ENCODE measurements around the gene DYNLT4. TPM values are rescaled to one million over a fixed set of nuclear protein-coding genes. Genes with fewer than 3 reads are reported as not detected.

The DYNLT4 gene
- total RNA-seq = under 1 TPM in 1 of 2 donors, not detected in 1; 0.64 TPM
- not detected for polyA plus RNA-seq (2013, experiment 1 of 2)
- not detected for polyA plus RNA-seq (2013, experiment 2 of 2)
- long read RNA-seq, experiment 1 = 0 reads
- long read RNA-seq, experiment 2 = 0 reads
- long read RNA-seq, experiment 3 = 0 reads
- long read RNA-seq, experiment 4 = 0 reads

GRCh38 chr1:44806704-44807363 lies at the start of gene DYNLT4:
TSS of gene DYNLT4 (minus strand) at chr1:44807351. CDS start at chr1:44806668, 683 bp downstream.
- TF ChIP-seq, protein P1, sequence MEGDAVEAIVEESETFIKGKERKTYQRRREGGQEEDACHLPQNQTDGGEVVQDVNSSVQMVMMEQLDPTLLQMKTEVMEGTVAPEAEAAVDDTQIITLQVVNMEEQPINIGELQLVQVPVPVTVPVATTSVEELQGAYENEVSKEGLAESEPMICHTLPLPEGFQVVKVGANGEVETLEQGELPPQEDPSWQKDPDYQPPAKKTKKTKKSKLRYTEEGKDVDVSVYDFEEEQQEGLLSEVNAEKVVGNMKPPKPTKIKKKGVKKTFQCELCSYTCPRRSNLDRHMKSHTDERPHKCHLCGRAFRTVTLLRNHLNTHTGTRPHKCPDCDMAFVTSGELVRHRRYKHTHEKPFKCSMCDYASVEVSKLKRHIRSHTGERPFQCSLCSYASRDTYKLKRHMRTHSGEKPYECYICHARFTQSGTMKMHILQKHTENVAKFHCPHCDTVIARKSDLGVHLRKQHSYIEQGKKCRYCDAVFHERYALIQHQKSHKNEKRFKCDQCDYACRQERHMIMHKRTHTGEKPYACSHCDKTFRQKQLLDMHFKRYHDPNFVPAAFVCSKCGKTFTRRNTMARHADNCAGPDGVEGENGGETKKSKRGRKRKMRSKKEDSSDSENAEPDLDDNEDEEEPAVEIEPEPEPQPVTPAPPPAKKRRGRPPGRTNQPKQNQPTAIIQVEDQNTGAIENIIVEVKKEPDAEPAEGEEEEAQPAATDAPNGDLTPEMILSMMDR (conservative IDR thresholded peaks at IDR 0.05) = no peak
- H3K4me1 Mint-ChIP-seq = peaks cover 35% of the 10 kb centered on the region
- Histone ChIP-seq H3K27ac (ENCODE audit: low read depth, low read length) (peak within 1 kb of the TSS; percentile 87), H3K36me3 (ENCODE audit: control insufficient read depth, insufficient read depth, low read length) (peaks cover 27% of the 10 kb centered on the region), H3K9ac (ENCODE audit: extremely low read depth, low read length, poor library complexity, severe bottlenecking) (peak within 1 kb of the TSS; percentile 59), H3K4me3 (ENCODE audit: low read length) (no peak within 1 kb of the TSS), H3K27me3 (ENCODE audit: control insufficient read depth, insufficient read depth, low read length, poor library complexity, severe bottlenecking) (no peaks in the 10 kb centered on the region), H3K9me3 (ENCODE audit: control insufficient read depth, low read length) (no peaks in the 10 kb centered on the region), H3K4me1 (ENCODE audit: control insufficient read depth, insufficient read depth, low read length) (peaks cover 36% of the 10 kb centered on the region)
- H3K4me3 Mint-ChIP-seq = peak within 1 kb of the TSS; percentile 51
- DNase-seq = no peak
- peak within 1 kb of the TSS; percentile 99 for H3K27ac Mint-ChIP-seq
- no peaks in the 10 kb centered on the region for H3K27me3 Mint-ChIP-seq (ENCODE audit: insufficient read depth)
- WGBS, 2 experiments (ENCODE audit: insufficient coverage in 1 of 2, insufficient read length in 1 of 2) = 82 to 88% methylated on average over 7 of the region's 7 CpGs
- H3K36me3 Mint-ChIP-seq (ENCODE audit: low read depth) = peaks cover 9% of the 10 kb centered on the region
- H3K9me3 Mint-ChIP-seq = no peaks in the 10 kb centered on the region

DNA sequence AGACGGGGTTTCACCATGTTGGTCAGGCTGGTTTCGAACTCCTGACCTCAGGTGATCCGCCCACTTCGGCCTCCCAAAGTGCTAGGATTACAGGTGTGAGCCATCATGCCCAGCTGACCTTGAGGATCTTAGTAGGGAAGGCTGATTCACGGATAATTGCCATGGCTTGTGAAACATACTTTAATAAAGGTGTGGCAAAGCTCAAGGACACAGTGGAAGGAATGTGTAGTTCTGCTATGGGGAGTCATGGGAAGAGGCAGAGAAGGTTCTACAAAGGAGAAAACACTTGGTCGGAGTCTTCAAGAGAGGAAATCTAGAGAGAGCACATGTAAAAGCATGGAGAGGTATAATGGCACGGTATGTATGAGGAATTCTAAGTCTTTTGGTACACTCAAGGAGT lies 48.6 kb upstream of the DYNLT4 start:
- Histone ChIP-seq H3K9me3 (ENCODE audit: control insufficient read depth, low read length) (no peaks in the 10 kb centered on the region), H3K4me1 (ENCODE audit: control insufficient read depth, insufficient read depth, low read length) (no peaks in the 10 kb centered on the region), H3K9ac (ENCODE audit: extremely low read depth, low read length, poor library complexity, severe bottlenecking) (no peak overlapping the region), H3K27me3 (ENCODE audit: control insufficient read depth, insufficient read depth, low read length, poor library complexity, severe bottlenecking) (no peaks in the 10 kb centered on the region), H3K27ac (ENCODE audit: low read depth, low read length) (no peak overlapping the region), H3K4me3 (ENCODE audit: low read length) (no peak overlapping the region), H3K36me3 (ENCODE audit: control insufficient read depth, insufficient read depth, low read length) (peaks cover 6% of the 10 kb centered on the region)
- H3K27ac Mint-ChIP-seq = no peak overlapping the region
- 80 to 88% methylated on average over 4 to 7 of the region's 7 CpGs for WGBS, 2 experiments (ENCODE audit: insufficient coverage in 1 of 2, insufficient read length in 1 of 2)
- no peaks in the 10 kb centered on the region for H3K9me3 Mint-ChIP-seq
- H3K4me1 Mint-ChIP-seq = no peaks in the 10 kb centered on the region
- no peaks in the 10 kb centered on the region for H3K27me3 Mint-ChIP-seq (ENCODE audit: insufficient read depth)
- DNase-seq = no peak
- H3K4me3 Mint-ChIP-seq = no peak overlapping the region
- TF ChIP-seq, protein P1 (conservative IDR thresholded peaks at IDR 0.05) = no peak
- peaks cover 26% of the 10 kb centered on the region for H3K36me3 Mint-ChIP-seq (ENCODE audit: low read depth)

GRCh38 chr1:44854970-44855369 lies 47.8 kb upstream of the DYNLT4 start:
- no peak overlapping the region for H3K27ac Mint-ChIP-seq
- Histone ChIP-seq H3K4me1 (ENCODE audit: control insufficient read depth, insufficient read depth, low read length) (peaks cover 3% of the 10 kb centered on the region), H3K27me3 (ENCODE audit: control insufficient read depth, insufficient read depth, low read length, poor library complexity, severe bottlenecking) (no peaks in the 10 kb centered on the region), H3K27ac (ENCODE audit: low read depth, low read length) (no peak overlapping the region), H3K9ac (ENCODE audit: extremely low read depth, low read length, poor library complexity, severe bottlenecking) (no peak overlapping the region), H3K9me3 (ENCODE audit: control insufficient read depth, low read length) (no peaks in the 10 kb centered on the region), H3K4me3 (ENCODE audit: low read length) (no peak overlapping the region), H3K36me3 (ENCODE audit: control insufficient read depth, insufficient read depth, low read length) (peaks cover 6% of the 10 kb centered on the region)
- H3K4me3 Mint-ChIP-seq = no peak overlapping the region
- DNase-seq = no peak
- no peaks in the 10 kb centered on the region for H3K9me3 Mint-ChIP-seq
- TF ChIP-seq, protein P1 (conservative IDR thresholded peaks at IDR 0.05) = no peak
- peaks cover 26% of the 10 kb centered on the region for H3K36me3 Mint-ChIP-seq (ENCODE audit: low read depth)
- peaks cover 2% of the 10 kb centered on the region for H3K4me1 Mint-ChIP-seq
- H3K27me3 Mint-ChIP-seq (ENCODE audit: insufficient read depth) = no peaks in the 10 kb centered on the region
- 90% methylated on average over 1 of the region's 1 CpG; no CpG with 5 or more reads in 1 of the 2 experiments for WGBS, 2 experiments (ENCODE audit: insufficient coverage in 1 of 2, insufficient read length in 1 of 2)

Measured in endodermal cell (in vitro differentiated cells).